OCI-LY7 (cell line): Measurements from ENCODE around the gene MAP2K5. TPM values are rescaled to one million over a fixed set of nuclear protein-coding genes. Genes with fewer than 3 reads are reported as not detected.

ENCODE experiments used
- BruUV-seq: library from RNA; stranded (reverse); fragments of 400-500 nt; replicated peaks from 2 replicates; lab custom pipeline; 2021; lab: Mats Ljungman, UMichigan
- CTCF ChIA-PET: fragments of 300-600 bp; sonication (Branson Sonifier 250); formaldehyde crosslinking; loops from one replicate; lab custom pipeline; 2022; ENCODE audit warnings: antibody characterized with exemption; ENCODE audit not compliant: unreplicated experiment; lab: Charles Lee
- POLR2A ChIA-PET: fragments of 300-600 bp; sonication (Branson Sonifier 250); formaldehyde crosslinking; loops from one replicate; lab custom pipeline; 2022; ENCODE audit warnings: antibody characterized with exemption; lab: Charles Lee
- DNase-seq: peaks from one replicate; pipeline ENCODE4 v3.0.0-alpha.2; 2015; ENCODE audit warnings: low spot score
- H2AFZ ChIP-seq: fragments of 200-600 bp; sonication (generic), shearing (Covaris generic); 2 replicates; pipeline ENCODE4 v1.6.1; 2014; ENCODE audit warnings: mild to moderate bottlenecking, antibody characterized with exemption, low read length, moderate library complexity
- H3K27ac ChIP-seq: fragments of 200-600 bp; sonication (generic); 2 replicates; pipeline ENCODE4 v1.5.1; 2014; ENCODE audit warnings: mixed run types, low read depth, mild to moderate bottlenecking, moderate library complexity, low read length, inconsistent platforms; ENCODE audit not compliant: poor library complexity, severe bottlenecking
- H3K36me3 ChIP-seq: fragments of 200-600 bp; sonication (generic); 2 replicates; pipeline ENCODE4 v1.6.1; 2014; ENCODE audit warnings: mild to moderate bottlenecking, antibody characterized with exemption, low read length, moderate library complexity, mixed read lengths; ENCODE audit not compliant: insufficient read depth
- H3K4me1 ChIP-seq: fragments of 200-600 bp; sonication (generic); 2 replicates; pipeline ENCODE4 v1.5.1; 2014; ENCODE audit warnings: mild to moderate bottlenecking, low read length; ENCODE audit not compliant: insufficient read depth, poor library complexity, severe bottlenecking
- H3K4me2 ChIP-seq: fragments of 200-600 bp; sonication (generic); 2 replicates; pipeline ENCODE4 v1.6.1; 2014; ENCODE audit warnings: mild to moderate bottlenecking, low read length
- H3K4me3 ChIP-seq: fragments of 200-600 bp; sonication (generic); 2 replicates; pipeline ENCODE4 v1.5.1; 2014; ENCODE audit warnings: mild to moderate bottlenecking, low read depth, low read length; ENCODE audit not compliant: poor library complexity, severe bottlenecking
- H3K79me2 ChIP-seq: fragments of 200-600 bp; sonication (generic); 2 replicates; pipeline ENCODE4 v1.6.1; 2016; ENCODE audit warnings: low read depth, mild to moderate bottlenecking, low read length, moderate library complexity, mixed read lengths; ENCODE audit not compliant: insufficient read depth
- H3K9me2 ChIP-seq: fragments of 200-600 bp; sonication (generic); 2 replicates; pipeline ENCODE4 v1.6.1; 2016; ENCODE audit warnings: mild to moderate bottlenecking, low read length, mixed read lengths; ENCODE audit not compliant: insufficient read depth
- H3K9me3 ChIP-seq: fragments of 200-600 bp; sonication (generic); 2 replicates; pipeline ENCODE4 v1.6.1; 2014; ENCODE audit warnings: mild to moderate bottlenecking, mixed run types, low read length, mixed read lengths
- H4K20me1 ChIP-seq: fragments of 200-600 bp; sonication (generic); 2 replicates; pipeline ENCODE4 v1.6.1; 2014; ENCODE audit warnings: mild to moderate bottlenecking, antibody characterized with exemption, low read length, moderate library complexity, mixed read lengths; ENCODE audit not compliant: insufficient read depth
- CTCF ChIP-seq: fragments of 200-600 bp; sonication (generic); conservative IDR thresholded peaks from 2 replicates; pipeline ENCODE4 v1.5.1; 2014; ENCODE audit warnings: mild to moderate bottlenecking, antibody characterized with exemption, low read length, moderate library complexity, mixed read lengths
- EZH2phosphoT487 ChIP-seq: fragments of 200-600 bp; sonication (generic); IDR thresholded peaks from 2 replicates; pipeline ENCODE4 v1.6.1; 2018; ENCODE audit warnings: low read depth, borderline replicate concordance, mild to moderate bottlenecking, mixed run types, antibody characterized with exemption, low read length, moderate library complexity, mixed read lengths
- intact Hi-C: fragments of 100-400 bp; cut with micrococcal nuclease; formaldehyde crosslinking; loops from one replicate; pipeline ENCODE4 v1.10.0; 2022; ENCODE audit not compliant: unreplicated experiment
- total RNA-seq, 2 experiments: library from RNA; depleted of rRNA in 1 of 2; stranded (reverse); fragments of >200 nt in 1 of 2; shearing (Covaris generic) in 1 of 2; gene quantifications; 2 replicates each; pipeline ENCODE4 v1.2.3, GENCODE V29; 2014 to 2022

The MAP2K5 gene
- total RNA-seq, 2 experiments from 2014 or later, result 10.2 to 35.0 TPM

DNA sequence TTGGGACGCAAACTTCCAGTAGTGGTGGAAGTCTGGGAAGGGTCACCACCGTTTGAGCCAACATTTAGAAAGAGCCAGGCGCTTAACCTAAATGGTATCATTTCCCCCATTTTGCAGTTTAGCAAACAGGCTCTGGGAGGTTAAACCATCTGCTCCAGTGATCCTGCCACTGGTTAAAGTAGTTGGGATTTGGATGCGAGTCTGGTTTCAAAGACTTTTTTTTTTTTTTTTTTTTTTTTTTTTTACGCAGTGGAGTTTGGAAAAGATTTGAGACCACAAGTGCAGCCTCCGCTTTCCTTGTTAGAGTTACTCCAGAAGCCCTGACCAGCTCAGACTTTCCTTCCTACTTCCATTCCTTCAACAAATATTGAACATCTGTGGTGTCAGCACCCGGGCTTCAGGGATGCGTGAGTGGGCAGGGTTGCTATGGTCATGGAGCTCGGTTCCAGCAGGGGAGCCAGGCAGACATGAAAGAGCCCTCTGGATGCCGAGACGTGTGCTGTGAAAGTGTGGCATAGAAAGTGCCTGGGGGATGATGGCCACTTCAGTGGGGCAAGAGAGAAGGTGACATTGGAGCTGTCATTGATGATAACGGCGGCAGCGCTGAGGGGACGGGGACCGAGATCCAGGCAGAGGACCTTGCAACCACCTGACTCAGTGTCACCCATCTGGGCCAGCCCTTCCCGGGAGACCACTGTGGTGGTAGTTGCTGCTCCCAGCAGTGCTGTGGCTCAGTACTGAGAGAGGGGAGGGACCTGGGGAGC is 298.4 kb downstream of the MAP2K5 start:
- Histone ChIP-seq H3K9me3 (no peaks in the 10 kb centered on the region), H3K4me3 (peak overlapping the region; percentile 73), H3K4me2 (peak overlapping the region; percentile 92), H3K4me1 (peaks cover 55% of the 10 kb centered on the region), H3K27ac (peak overlapping the region; percentile 86), H3K9me2 (no peaks in the 10 kb centered on the region), H3K79me2 (no peaks in the 10 kb centered on the region), H3K36me3 (no peaks in the 10 kb centered on the region), H2AFZ (peak overlapping the region; percentile 45; the same call in 1 of the 2 replicates), H4K20me1 (no peaks in the 10 kb centered on the region)
- peak; percentile 54 for DNase-seq
- TSS peak; percentile 92 for BruUV-seq
- intact Hi-C loops, result loop anchor here (1.0 kb wide), 1 partner anchor 314 kb away; no protein-coding TSS in a partner anchor
- TF ChIP-seq CTCF (no peak), EZH2phosphoT487 (no peak)
- ChIA-PET POLR2A (interaction anchor here (0.6 to 2.2 kb wide), 6 partner anchors 10 to 306 kb away, joined by 3 to 16 read pairs (median 3); no protein-coding TSS in a partner anchor), CTCF (interaction anchor here (0.6 to 1.6 kb wide), 4 partner anchors 12 to 1127 kb away, joined by 3 to 5 read pairs (median 4); no protein-coding TSS in a partner anchor)

GRCh38 chr15:67841513-67841762 is 298.9 kb downstream of the MAP2K5 start:
- Histone ChIP-seq H3K27ac (peak overlapping the region; percentile 86), H4K20me1 (no peaks in the 10 kb centered on the region), H3K9me3 (no peaks in the 10 kb centered on the region), H3K4me1 (peaks cover 51% of the 10 kb centered on the region), H3K79me2 (no peaks in the 10 kb centered on the region), H2AFZ (peak overlapping the region; percentile 45; the same call in 1 of the 2 replicates), H3K4me3 (peak overlapping the region; percentile 73), H3K4me2 (peak overlapping the region; percentile 92), H3K9me2 (no peaks in the 10 kb centered on the region), H3K36me3 (no peaks in the 10 kb centered on the region)
- no peak for DNase-seq
- intact Hi-C loops, result no loop called here
- CTCF ChIA-PET, result interaction anchor here (0.6 to 1.6 kb wide), 4 partner anchors 22 to 1127 kb away, joined by 3 to 5 read pairs (median 4); no protein-coding TSS in a partner anchor
- POLR2A ChIA-PET, result interaction anchor here (0.6 to 2.2 kb wide), 6 partner anchors 9 to 306 kb away, joined by 3 to 16 read pairs (median 3); no protein-coding TSS in a partner anchor
- TF ChIP-seq EZH2phosphoT487 (no peak), CTCF (no peak)
- BruUV-seq, result no TSS peak

GRCh38 chr15:67843092-67843501 is 300.6 kb downstream of the MAP2K5 start:
- ChIA-PET POLR2A (no interaction called here), CTCF (no interaction called here)
- BruUV-seq, result no TSS peak
- TF ChIP-seq CTCF (no peak), EZH2phosphoT487 (no peak)
- H2AFZ ChIP-seq, result no peak overlapping the region
- H3K9me2 ChIP-seq, result no peaks in the 10 kb centered on the region
- H3K36me3 ChIP-seq, result no peaks in the 10 kb centered on the region
- peaks cover 42% of the 10 kb centered on the region for H3K4me1 ChIP-seq
- H3K27ac ChIP-seq, result no peak overlapping the region
- intact Hi-C loops, result no loop called here
- H3K4me2 ChIP-seq, result no peak overlapping the region
- H3K4me3 ChIP-seq, result no peak overlapping the region
- H3K9me3 ChIP-seq, result no peaks in the 10 kb centered on the region
- DNase-seq, result no peak
- no peaks in the 10 kb centered on the region for H3K79me2 ChIP-seq
- H4K20me1 ChIP-seq, result no peaks in the 10 kb centered on the region
